Measurements from ENCODE around the gene HPS1. TPM values are rescaled to one million over a fixed set of nuclear protein-coding genes. Genes with fewer than 3 reads are reported as not detected.

The HPS1 gene
- total RNA-seq, 1 donor from 2014 or later: 24.8 TPM

- DNase-seq: no peak
Observed at GRCh38 chr10:98463976-98464754, 17.4 kb upstream of the HPS1 start.

- DNase-seq: no peak
Observed at GRCh38 chr10:98463016-98463415, 16.3 kb upstream of the HPS1 start.

- no peak for DNase-seq
Observed at GRCh38 chr10:98461500-98461842, 14.7 kb upstream of the HPS1 start.

- DNase-seq: peak; percentile 92
Observed at GRCh38 chr10:98460837-98461499, 14.2 kb upstream of the HPS1 start.

GRCh38 chr10:98458809-98459784, 12.4 kb upstream of the HPS1 start:
- DNase-seq: no peak

GRCh38 chr10:98457721-98458120, 11.0 kb upstream of the HPS1 start:
- no peak for DNase-seq

GRCh38 chr10:98456686-98457482, 10.1 kb upstream of the HPS1 start:
- DNase-seq: no peak

- no peak for DNase-seq
Observed at GRCh38 chr10:98456043-98456570, 9.4 kb upstream of the HPS1 start.

- no peak for DNase-seq
Observed at GRCh38 chr10:98453729-98454128, 7.0 kb upstream of the HPS1 start.

GRCh38 chr10:98450618-98451017, 3.9 kb upstream of the HPS1 start:
- no peak for DNase-seq

- DNase-seq: no peak
Observed at GRCh38 chr10:98449287-98449686, 2.6 kb upstream of the HPS1 start.

GRCh38 chr10:98446151-98446660, 529 bp downstream of the HPS1 start:
- peak; percentile 47 for DNase-seq

- no peak for DNase-seq
Observed at GRCh38 chr10:98445200-98445812, 1.4 kb downstream of the HPS1 start.

- no peak for DNase-seq
Observed at GRCh38 chr10:98444314-98445006, 2.3 kb downstream of the HPS1 start.

- no peak for DNase-seq
Observed at GRCh38 chr10:98438715-98439114, 8.0 kb downstream of the HPS1 start.

GRCh38 chr10:98436704-98437103, 10.0 kb downstream of the HPS1 start:
- DNase-seq: no peak

GRCh38 chr10:98435178-98435577, 11.6 kb downstream of the HPS1 start:
- no peak for DNase-seq

GRCh38 chr10:98433881-98434732, 12.6 kb downstream of the HPS1 start:
- peak; percentile 62 for DNase-seq

GRCh38 chr10:98433371-98433770, 13.4 kb downstream of the HPS1 start:
- no peak for DNase-seq

- DNase-seq: no peak
Observed at GRCh38 chr10:98432330-98432729, 14.4 kb downstream of the HPS1 start.
